HG02973 (cell line): ENCODE results near the gene PRTG.
"Not testable (repeated sequence)": the region's sequence is repeated elsewhere in the genome, so short reads cannot be mapped to it uniquely, and the experiment has no call there.

Experiments
- ATAC-seq: cut with Tn5 transposase; IDR thresholded peaks from one replicate; pipeline ENCODE4 v1.9.1; 2021; ENCODE audit warnings: moderate library complexity; ENCODE audit not compliant: unreplicated experiment

PRTG gene, protein sequence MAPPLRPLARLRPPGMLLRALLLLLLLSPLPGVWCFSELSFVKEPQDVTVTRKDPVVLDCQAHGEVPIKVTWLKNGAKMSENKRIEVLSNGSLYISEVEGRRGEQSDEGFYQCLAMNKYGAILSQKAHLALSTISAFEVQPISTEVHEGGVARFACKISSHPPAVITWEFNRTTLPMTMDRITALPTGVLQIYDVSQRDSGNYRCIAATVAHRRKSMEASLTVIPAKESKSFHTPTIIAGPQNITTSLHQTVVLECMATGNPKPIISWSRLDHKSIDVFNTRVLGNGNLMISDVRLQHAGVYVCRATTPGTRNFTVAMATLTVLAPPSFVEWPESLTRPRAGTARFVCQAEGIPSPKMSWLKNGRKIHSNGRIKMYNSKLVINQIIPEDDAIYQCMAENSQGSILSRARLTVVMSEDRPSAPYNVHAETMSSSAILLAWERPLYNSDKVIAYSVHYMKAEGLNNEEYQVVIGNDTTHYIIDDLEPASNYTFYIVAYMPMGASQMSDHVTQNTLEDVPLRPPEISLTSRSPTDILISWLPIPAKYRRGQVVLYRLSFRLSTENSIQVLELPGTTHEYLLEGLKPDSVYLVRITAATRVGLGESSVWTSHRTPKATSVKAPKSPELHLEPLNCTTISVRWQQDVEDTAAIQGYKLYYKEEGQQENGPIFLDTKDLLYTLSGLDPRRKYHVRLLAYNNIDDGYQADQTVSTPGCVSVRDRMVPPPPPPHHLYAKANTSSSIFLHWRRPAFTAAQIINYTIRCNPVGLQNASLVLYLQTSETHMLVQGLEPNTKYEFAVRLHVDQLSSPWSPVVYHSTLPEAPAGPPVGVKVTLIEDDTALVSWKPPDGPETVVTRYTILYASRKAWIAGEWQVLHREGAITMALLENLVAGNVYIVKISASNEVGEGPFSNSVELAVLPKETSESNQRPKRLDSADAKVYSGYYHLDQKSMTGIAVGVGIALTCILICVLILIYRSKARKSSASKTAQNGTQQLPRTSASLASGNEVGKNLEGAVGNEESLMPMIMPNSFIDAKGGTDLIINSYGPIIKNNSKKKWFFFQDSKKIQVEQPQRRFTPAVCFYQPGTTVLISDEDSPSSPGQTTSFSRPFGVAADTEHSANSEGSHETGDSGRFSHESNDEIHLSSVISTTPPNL

DNA sequence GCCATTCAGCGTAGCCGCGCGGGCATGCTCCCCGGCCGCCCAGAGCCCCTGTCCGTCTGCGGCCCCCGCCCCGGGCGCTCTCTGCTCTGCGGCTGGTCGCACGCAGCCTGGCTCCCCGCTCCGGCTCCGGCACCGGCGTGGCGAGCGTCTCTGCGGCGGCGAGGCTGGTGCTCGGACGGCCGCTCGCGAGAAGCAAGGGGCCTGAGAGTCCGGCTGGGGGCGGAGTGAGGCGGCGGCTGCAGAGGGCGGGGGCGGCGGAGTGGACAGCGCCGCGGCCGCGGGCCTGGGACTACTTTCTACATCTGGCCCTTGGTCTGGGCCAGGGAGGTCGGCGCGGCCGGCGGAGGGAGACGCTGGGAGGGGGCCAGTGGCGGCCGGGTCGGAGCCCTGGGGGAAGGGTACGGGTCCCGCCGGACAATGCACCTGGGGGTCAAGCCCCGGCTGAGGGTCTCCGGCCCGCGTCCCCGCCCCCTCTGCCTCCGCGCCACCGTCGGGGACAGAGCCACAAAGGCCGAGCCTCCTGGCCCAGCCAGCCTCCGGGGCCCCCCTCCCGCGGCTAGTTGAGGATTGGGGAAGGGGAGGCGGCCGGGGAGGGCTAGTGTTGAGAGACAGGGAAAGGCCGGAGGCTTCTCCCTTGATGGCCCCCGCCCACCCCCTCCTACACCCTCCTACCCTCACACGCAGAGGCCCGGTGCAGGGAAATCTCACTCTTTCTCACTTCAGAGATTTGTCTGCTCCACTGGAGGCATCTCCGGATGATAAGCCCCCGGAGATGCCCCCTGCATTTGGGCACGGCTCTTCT is at the start of gene PRTG:
PRTG (minus strand) TSS at position 226 of the 802 bp plus-strand sequence; CDS start at position 5, 221 bp downstream.
- no peak for ATAC-seq

DNA sequence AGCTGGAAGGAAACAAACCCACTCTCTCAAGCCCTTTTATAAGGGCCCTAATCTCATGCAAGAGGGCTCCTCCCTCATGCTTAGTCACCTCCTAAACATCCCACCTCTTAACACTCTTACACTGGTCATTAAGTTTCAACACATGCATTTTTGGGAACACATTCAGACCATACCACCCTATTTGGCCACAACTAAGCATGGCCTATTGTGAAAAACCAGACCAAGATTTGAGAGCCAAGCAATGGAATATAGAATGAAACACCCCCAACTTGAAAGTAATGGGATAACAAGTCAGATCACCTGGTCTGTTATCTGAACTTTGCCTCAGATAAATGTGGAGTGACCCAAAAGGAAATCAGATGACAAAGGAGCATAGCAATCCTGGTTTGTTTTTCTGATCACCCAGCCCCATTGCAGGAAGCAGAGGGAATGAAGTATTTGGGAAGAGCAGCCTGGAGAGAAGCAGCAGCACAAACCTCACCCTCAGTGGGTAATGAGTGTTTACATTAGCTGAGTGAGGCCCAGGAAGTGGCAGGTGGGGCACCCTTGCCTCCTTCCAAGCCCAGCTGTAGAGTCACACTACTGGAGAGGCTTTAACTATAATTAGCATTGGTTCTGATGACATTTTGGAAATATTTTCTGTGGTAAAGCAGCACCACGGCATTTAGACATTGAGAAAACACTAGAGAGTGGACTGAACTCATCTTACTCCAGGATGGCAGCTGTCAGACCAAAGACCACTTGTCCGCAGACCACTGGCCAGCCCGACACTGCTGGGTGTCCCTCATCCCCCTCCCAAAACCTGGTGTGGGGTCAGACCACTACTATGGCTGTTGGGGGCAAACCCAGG is 48.8 kb upstream of the PRTG start:
- ATAC-seq = no peak

DNA sequence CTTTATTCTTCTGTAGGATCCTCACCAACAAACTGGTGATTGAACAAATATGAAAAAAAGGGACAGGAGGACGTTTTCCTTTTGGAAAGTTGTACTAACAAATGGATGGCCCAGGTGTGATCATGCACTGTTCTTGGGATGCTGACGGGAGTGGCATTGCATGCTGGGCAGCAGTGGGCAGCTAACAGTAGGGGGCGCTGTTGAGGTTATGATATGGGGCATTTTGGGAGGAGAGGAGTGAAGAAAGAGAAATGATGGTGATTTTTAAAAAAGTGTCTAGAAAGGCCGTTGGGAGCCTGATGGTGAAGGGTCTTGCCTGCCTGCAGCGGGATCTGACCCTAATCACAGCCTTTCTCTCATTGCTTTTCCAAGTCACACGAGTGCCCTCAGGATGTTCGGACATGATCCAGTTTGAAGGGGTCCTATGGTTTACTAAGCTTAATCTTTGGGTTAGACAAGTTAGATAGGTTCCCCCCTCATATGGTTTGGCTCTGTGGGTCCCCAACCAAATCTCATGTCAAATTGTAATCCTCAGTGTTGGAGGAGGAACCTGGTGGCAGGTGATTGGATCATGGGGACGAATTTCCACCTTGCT is 46.2 kb upstream of the PRTG start:
- ATAC-seq = no peak

DNA sequence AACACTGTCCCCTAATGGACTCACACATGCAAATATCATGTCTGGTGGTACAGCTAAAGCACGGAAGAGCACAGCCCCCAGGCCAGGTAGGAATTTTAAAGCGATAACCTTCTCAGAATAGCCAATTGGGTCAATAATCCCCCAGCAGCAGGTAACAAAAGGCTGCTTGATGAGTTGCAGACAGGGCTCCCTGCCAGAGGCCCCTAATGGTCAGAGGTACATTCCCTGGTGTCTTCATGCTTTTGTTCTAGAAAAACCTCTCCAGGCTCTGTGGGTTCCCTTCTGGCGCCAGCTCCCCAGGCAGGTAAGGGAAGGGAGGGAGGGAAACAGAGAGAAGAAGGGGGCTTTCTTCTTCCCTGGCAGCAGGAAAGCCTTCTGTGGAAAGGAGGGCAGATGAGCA is 43.4 kb upstream of the PRTG start:
- no peak for ATAC-seq

DNA sequence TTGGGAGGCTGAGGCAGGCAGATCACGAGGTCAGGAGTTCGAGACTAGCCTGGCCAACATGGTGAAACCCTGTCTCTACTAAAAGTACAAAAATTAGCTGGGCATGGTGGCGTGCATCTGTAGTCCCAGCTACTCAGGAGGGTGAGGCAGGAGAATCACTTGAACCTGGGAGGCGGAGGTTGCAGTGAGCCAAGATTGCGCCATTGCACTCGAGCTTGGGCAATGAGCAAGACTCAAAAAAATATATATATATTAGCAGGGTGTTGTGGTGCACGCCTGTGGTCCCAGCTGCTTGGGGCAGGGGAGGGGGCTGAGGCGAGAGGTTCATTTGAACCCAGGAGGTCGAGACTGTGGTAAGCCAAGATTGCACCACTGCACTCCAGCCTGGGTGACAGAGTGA is 42.6 kb upstream of the PRTG start:
- ATAC-seq = not testable (repeated sequence)

DNA sequence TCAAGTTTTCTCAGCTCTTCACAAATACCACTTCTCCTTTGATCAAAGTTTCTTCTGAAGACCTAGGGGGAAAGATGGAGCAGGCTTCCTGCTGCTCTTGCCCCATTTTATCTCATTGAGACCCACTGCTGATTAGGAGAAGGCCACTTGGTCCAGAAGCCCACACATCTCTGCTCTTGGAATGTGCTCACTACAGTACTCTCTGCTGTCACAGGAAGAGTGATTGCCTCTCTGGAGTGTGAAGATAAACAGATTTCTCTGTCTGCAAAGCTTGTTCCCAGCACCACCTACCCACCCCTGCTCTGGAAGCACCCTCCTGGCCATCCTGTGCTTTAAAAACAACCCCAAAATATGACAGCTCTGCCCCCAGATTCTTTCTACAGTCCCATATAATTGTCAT is 41.3 kb upstream of the PRTG start:
- no peak for ATAC-seq

DNA sequence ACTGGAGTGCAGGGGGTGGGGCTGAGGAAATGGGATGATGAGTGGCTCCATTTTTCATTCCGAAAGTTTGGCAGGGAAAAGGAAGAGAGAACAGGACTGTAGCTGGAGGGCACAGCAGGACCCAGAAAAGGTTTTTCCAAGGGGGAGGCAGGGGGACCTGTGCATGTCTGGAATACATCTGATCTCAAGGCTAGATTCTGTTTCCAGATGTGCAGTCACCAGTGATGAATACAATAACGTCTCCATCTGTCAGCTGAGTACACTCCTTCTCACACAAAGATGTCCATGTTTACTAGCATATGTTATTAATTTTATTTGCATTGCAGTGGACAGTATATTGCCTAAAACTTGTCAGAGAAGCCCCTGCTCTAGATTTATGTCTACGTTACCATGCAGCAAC is 39.9 kb upstream of the PRTG start:
- no peak for ATAC-seq

DNA sequence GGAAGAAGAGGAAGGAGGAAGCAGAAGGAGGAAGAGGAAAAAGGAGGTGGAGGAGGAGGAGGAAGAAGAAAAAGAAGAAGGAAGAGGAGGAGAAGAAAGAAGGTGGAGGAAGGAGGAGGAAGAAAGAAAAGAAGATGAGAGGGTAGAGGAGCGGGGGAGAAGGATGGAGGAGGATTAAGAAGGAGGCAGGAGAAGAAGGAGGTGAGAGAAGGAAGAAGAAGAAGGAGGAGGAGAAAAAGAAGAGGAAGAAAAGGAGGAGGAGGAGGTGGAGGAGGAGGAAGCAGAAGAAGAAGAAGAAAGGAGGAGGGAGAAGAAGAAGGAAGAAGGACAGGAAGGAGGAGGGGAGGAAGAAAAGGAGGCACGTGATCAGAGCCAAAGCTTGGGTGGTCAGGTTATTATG is 37.3 kb upstream of the PRTG start:
- no peak for ATAC-seq

DNA sequence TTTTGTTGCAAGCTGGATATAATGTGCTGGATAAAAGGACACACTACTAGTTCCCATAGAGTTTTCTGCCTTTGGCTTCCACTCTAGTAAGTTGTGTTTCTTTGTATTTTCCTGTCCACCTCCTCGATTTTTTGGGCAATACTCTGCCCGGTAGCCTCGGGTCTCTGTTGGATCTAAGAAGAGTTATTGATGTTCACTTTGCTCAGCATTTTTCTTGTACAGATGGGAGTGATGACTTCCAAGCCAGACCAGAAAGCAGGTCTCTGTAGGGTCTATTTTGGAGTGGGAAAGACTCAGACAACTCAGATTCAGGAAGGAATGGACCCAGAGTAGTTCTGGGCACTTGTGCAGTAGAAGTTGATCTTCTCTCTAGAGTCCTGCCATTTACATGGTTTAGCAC is 36.0 kb upstream of the PRTG start:
- ATAC-seq = no peak

DNA sequence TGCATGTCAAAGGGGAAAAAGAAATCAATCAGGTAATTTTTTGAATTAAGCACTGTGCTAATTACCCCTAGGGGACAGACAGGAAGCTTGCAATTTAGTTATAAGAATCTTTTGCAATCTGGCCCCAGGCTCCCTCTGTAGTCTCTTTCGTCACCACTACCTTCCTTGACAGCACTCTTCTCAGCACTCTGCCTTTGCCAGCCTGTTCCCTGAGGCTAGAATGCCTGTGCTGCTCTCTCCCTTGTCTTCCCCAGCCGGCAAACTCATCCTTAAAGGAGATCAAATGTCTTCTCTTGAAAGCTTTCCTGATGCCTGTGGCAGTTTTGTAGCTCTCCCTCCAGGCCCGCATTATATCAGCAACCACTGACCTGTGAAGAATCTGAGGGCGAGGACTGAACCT is 32.4 kb upstream of the PRTG start:
- no peak for ATAC-seq

DNA sequence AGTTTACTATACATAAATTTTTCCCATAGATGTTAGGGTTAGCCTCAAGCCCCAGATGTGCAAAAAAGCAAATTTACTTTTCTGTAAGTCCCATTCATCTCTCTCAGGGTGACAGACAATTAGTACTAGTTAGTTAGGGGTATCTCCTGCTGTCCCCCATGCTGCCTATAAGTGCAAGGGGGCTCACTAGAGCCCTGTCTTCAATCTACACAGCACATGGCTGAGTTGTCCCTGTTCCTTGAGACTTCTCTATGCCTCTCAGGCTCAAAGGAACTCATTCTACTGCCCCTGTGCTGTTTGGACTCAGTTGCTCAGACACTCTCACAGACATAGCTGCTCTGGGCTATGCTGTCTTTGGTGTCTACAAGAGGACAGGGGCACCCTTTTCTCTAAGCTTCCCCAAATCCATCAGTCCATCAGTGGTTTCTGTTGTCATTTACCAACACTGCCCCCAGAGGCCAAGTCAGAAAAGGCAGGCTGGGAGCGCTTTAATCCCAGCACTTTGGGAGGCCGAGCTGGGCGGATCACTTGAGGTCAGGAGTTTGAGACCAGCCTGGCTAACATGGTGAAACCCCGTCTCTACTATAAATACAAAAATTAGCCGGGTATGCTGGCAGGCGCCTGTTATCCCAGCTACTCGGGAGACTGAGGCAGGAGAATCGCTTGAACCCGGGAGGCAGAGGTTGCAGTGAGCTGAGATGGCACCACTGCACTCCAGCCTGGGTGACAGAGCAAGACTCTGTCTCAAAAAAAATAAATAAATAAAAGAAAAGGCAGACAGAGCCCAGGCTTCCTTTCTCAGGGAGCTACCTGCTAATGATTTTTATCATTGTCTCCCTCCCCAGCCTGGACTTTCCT is 31.4 kb upstream of the PRTG start:
- ATAC-seq = no peak

DNA sequence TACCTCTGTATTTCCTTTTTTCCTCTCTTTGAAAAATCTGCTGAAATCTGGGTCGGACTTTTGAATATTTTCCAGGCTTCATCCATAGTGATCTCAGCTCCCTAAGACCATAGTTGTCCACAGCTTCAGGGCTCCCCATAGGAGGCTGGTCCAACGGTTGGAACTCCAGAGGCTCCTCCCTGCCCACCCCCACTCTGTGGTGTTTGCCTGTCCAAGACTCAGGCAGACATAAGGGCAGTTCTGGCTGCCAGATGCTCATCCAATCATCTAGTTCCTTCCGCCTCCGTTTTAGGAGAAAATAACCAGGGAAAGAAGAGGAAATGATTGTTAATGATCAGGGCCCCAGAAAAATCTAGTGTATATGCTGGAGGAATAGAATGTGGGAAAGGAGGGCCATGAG is 27.9 kb upstream of the PRTG start:
- ATAC-seq = no peak

DNA sequence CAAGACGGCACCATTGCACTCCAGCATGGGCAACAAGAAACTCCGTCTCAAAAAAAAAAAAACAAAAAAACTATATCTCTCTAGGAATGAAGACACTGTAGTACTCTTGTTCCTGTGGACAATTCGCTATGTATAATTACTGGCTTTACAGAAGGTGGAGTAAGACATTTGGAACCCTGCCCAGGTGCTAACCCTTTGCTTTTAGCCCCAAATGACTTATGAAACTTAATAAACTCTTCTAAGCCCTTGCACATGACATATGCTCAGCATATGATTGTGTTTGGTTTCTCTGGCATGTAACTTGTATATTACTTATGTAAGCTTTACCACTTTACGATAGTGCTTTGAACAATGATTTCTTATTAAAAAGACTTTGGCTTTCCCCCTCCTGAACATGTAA is 27.3 kb upstream of the PRTG start:
- ATAC-seq = no peak

DNA sequence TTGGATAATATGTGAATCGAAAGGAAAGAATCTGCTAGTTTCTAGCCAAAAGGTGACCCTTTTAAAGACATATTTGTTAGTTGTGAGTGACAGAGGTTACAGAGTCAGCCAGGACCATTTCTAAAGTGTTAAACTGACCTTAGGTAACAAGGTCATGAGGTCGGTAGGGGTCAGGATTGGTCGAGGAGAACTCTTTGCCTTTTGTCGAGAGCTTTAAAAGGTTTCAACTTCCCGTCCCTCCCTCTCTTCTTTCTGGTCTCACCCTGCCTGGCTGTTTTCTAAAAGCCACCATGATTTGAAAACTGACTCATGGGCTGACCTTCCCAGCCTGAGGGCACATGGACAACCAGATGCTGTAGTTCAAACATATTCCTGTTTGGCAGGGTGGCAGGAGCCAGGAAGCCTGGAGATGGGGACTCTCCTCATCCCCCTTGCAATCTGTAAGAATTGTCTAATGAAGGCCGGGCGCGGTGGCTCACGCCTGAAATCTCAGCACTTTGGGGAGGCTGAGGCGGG is 25.8 kb upstream of the PRTG start:
- ATAC-seq = no peak

DNA sequence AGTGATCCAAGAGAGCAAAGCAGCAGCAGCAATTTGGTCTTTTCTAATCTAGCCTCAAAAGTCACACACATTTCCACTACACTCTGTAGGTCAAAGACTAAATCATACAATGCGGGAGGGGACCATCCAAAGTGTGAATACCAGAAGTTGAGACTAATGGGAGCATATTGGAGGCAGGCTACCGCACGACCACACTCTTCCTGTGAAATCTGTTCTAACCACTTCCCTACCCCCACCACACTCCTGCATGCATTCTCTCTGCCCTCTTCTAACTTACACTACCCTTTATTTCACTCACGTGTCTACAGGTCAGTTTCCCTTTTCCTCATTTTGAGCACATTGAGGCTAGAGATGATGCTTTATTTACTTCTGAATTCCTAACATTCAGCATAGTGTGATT is 23.7 kb upstream of the PRTG start:
- no peak for ATAC-seq

DNA sequence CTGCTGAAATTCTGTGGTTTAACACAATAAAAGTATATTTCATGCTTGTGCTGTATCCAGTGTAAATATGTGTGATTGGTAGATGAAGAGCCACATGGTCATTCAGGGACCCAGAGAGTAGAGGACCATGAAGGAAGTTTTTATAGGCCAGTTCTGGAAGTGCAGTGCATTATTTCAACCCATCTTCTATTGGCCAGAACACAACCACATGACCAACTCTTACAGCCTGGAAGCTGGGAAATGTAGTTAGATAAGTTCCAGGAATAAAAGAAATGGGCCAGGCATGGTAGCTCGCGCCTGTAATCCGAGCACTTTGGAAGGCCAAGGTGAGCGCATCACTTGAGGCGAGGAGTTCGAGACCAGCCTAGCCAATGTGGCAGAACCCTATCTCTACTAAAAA is 21.4 kb upstream of the PRTG start:
- ATAC-seq = no peak

DNA sequence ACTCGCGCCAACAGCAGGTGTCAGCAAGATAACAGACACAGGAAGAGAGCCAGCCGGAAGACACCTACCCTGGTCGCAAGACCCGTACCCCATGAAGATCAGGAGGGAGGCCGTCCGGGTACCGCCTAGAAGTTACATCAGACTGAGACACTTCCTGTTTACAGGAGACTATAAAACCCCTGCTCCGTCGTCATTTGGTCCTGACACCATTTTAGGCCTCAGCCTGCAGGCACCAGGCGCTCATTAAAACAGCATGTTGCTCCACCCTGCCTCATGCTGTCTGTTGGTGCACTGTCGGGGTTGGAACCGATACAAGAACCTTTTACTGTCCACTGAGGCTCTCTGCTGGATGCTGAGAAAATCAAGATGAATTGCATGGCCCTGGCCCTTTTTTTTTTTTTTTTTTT is 15.6 kb upstream of the PRTG start:
- no peak for ATAC-seq

DNA sequence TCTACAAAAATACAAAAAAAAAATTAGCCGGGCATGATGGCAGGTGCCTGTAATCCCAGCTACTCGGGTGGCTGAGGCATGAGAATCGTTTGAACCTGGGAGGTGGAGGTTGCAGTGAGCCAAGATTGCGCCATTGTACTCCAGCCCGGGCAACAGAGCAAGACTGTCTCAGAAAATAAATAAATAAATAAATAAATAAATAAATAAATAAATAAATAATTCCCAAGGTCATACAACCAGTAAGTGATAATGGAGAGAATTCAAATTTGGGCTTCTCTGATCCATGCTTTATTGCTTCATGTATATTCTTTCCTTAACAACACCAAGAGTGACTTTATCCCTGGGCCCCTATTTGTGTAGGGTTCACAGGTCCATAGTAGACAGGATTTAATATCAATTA is 10.5 kb upstream of the PRTG start:
- ATAC-seq = not testable (repeated sequence)
